ENCODE results near the gene CTNNBL1.

CTNNBL1 gene

GRCh38 chr20:37808233-37809070 lies 114.6 kb downstream of the CTNNBL1 start:
- DNase-seq (ENCODE audit: low read depth), result no peak
- no peak for TF ChIP-seq CTCF (IDR thresholded peaks at IDR 0.05; ENCODE audit: insufficient read depth, low read depth, low read length, missing control alignments)
- no peak overlapping the region for H3K4me3 ChIP-seq (ENCODE audit: low read length)

GRCh38 chr20:37810027-37810426 lies 116.2 kb downstream of the CTNNBL1 start:
- no peak overlapping the region for H3K4me3 ChIP-seq (ENCODE audit: low read length)
- DNase-seq (ENCODE audit: low read depth), result no peak
- no peak for TF ChIP-seq CTCF (IDR thresholded peaks at IDR 0.05; ENCODE audit: insufficient read depth, low read depth, low read length, missing control alignments)

GRCh38 chr20:37816003-37816402 lies 122.2 kb downstream of the CTNNBL1 start:
- no peak for TF ChIP-seq CTCF (IDR thresholded peaks at IDR 0.05; ENCODE audit: insufficient read depth, low read depth, low read length, missing control alignments)
- H3K4me3 ChIP-seq (ENCODE audit: low read length), result no peak overlapping the region
- no peak for DNase-seq (ENCODE audit: low read depth)

GRCh38 chr20:37816726-37817125 lies 122.9 kb downstream of the CTNNBL1 start:
- DNase-seq (ENCODE audit: low read depth), result no peak
- no peak for TF ChIP-seq CTCF (IDR thresholded peaks at IDR 0.05; ENCODE audit: insufficient read depth, low read depth, low read length, missing control alignments)
- H3K4me3 ChIP-seq (ENCODE audit: low read length), result no peak overlapping the region

- no peak for TF ChIP-seq CTCF (IDR thresholded peaks at IDR 0.05; ENCODE audit: insufficient read depth, low read depth, low read length, missing control alignments)
- H3K4me3 ChIP-seq (ENCODE audit: low read length), result no peak overlapping the region
- no peak for DNase-seq (ENCODE audit: low read depth)
These were observed 127.9 kb downstream of the CTNNBL1 start for GRCh38 chr20:37821696-37822095.

- H3K4me3 ChIP-seq (ENCODE audit: low read length), result no peak overlapping the region
- peak; percentile 31 for DNase-seq (ENCODE audit: low read depth)
- TF ChIP-seq CTCF (IDR thresholded peaks at IDR 0.05; ENCODE audit: insufficient read depth, low read depth, low read length, missing control alignments), result no peak
These were observed 128.3 kb downstream of the CTNNBL1 start for GRCh38 chr20:37822141-37822601.
